Neural crest cell (in vitro differentiated cells): ENCODE measurements around the gene XYLT1. TPM values are rescaled to one million over a fixed set of nuclear protein-coding genes. Genes with fewer than 3 reads are reported as not detected.

Source experiments
- DNase-seq: peaks from one replicate; pipeline ENCODE4 v3.0.0; 2021; ENCODE audit warnings: low read depth, mixed read lengths, low spot score
- H3K27ac Mint-ChIP-seq: one replicate; pipeline ENCODE4 v1.8.0; 2021; ENCODE audit warnings: mild to moderate bottlenecking, mixed read lengths; ENCODE audit not compliant: unreplicated experiment
- H3K27me3 Mint-ChIP-seq: 2 replicates; pipeline ENCODE4 v1.8.0; 2021; ENCODE audit warnings: low read depth, mild to moderate bottlenecking, mixed read lengths
- H3K36me3 Mint-ChIP-seq: 2 replicates; pipeline ENCODE4 v1.8.0; 2021; ENCODE audit warnings: low read depth, mild to moderate bottlenecking, mixed read lengths
- H3K4me1 Mint-ChIP-seq: 2 replicates; pipeline ENCODE4 v1.8.0; 2021; ENCODE audit warnings: mixed read lengths
- H3K4me3 Mint-ChIP-seq: one replicate; pipeline ENCODE4 v1.8.0; 2021; ENCODE audit warnings: mild to moderate bottlenecking, mixed read lengths
- H3K9me3 Mint-ChIP-seq: 2 replicates; pipeline ENCODE4 v1.8.0; 2021; ENCODE audit warnings: mixed read lengths
- CTCF ChIP-seq: fragments of 200-600 bp; sonication (generic); conservative IDR thresholded peaks from 2 replicates; pipeline ENCODE4 v1.5.0; 2021; ENCODE audit warnings: antibody characterized with exemption, mild to moderate bottlenecking
- total RNA-seq: library from RNA; stranded (reverse); gene quantifications from 2 replicates; pipeline ENCODE4 v1.2.1, GENCODE V29; 2021

XYLT1 gene
- total RNA-seq, 1 donor from 2014 or later, result 15.0 TPM

- Mint-ChIP-seq H3K27ac (no peak overlapping the region), H3K27me3 (peaks cover 19% of the 10 kb centered on the region), H3K4me1 (peaks cover 62% of the 10 kb centered on the region)
Observed at GRCh38 chr16:17465460-17465859, 5.3 kb downstream of the XYLT1 start.

GRCh38 chr16:17463335-17463734, 7.4 kb downstream of the XYLT1 start:
- H3K4me3 Mint-ChIP-seq, result no peak overlapping the region
- DNase-seq, result no peak
- peaks cover 4% of the 10 kb centered on the region for H3K27me3 Mint-ChIP-seq
- no peak for TF ChIP-seq CTCF
- H3K36me3 Mint-ChIP-seq, result peaks cover 12% of the 10 kb centered on the region
- H3K27ac Mint-ChIP-seq, result no peak overlapping the region
- H3K4me1 Mint-ChIP-seq, result peaks cover 60% of the 10 kb centered on the region
- peaks cover 7% of the 10 kb centered on the region for H3K9me3 Mint-ChIP-seq

More at GRCh38 chr16:17465460-17465859, 5.3 kb downstream of the XYLT1 start:
- no peak for TF ChIP-seq CTCF
- peaks cover 7% of the 10 kb centered on the region for H3K9me3 Mint-ChIP-seq
- H3K36me3 Mint-ChIP-seq, result peaks cover 12% of the 10 kb centered on the region
- H3K4me3 Mint-ChIP-seq, result no peak overlapping the region
- no peak for DNase-seq

GRCh38 chr16:17461951-17462729, 8.6 kb downstream of the XYLT1 start:
- H3K9me3 Mint-ChIP-seq, result peaks cover 7% of the 10 kb centered on the region
- H3K4me3 Mint-ChIP-seq, result no peak overlapping the region
- peaks cover 59% of the 10 kb centered on the region for H3K4me1 Mint-ChIP-seq
- no peak for TF ChIP-seq CTCF
- no peak overlapping the region for H3K27ac Mint-ChIP-seq
- no peak for DNase-seq
- peaks cover 12% of the 10 kb centered on the region for H3K36me3 Mint-ChIP-seq
- H3K27me3 Mint-ChIP-seq, result no peaks in the 10 kb centered on the region

GRCh38 chr16:17460890-17461289, 9.9 kb downstream of the XYLT1 start:
- TF ChIP-seq CTCF, result no peak
- H3K36me3 Mint-ChIP-seq, result peaks cover 12% of the 10 kb centered on the region
- no peaks in the 10 kb centered on the region for H3K27me3 Mint-ChIP-seq
- no peak overlapping the region for H3K4me3 Mint-ChIP-seq
- no peak overlapping the region for H3K27ac Mint-ChIP-seq
- DNase-seq, result no peak
- H3K9me3 Mint-ChIP-seq, result peaks cover 7% of the 10 kb centered on the region
- peaks cover 48% of the 10 kb centered on the region for H3K4me1 Mint-ChIP-seq

GRCh38 chr16:17459903-17460521, 10.7 kb downstream of the XYLT1 start:
- H3K36me3 Mint-ChIP-seq, result peaks cover 10% of the 10 kb centered on the region
- peaks cover 7% of the 10 kb centered on the region for H3K9me3 Mint-ChIP-seq
- peaks cover 48% of the 10 kb centered on the region for H3K4me1 Mint-ChIP-seq
- no peak overlapping the region for H3K4me3 Mint-ChIP-seq
- no peak for TF ChIP-seq CTCF
- H3K27ac Mint-ChIP-seq, result no peak overlapping the region
- no peak for DNase-seq
- H3K27me3 Mint-ChIP-seq, result no peaks in the 10 kb centered on the region
